GM12874 (cell line): ENCODE data around the gene PCP2.

Experiments
- TF ChIP-seq, protein P1 (sequence below): IDR thresholded peaks from 2 replicates; pipeline ENCODE4 v1.5.1; 2011; ENCODE audit warnings: low read depth, mild to moderate bottlenecking, control low read depth, low read length, moderate library complexity; ENCODE audit not compliant: insufficient read depth

The PCP2 gene

DNA sequence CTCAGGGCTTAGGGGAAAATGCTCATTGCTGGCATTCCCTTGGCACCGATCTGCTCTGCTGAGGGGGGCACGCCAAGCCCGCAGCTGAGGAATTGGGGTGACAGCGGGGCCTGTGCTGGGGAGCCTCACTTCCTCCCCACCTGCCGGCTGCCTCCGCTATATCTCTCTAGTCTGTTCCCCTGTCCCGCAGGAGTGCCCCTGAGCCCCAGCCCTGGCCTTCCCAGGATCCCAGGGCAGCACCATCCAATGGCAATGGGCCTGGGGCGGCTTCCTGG lies 12.8 kb upstream of the PCP2 start:
- TF ChIP-seq, protein P1, sequence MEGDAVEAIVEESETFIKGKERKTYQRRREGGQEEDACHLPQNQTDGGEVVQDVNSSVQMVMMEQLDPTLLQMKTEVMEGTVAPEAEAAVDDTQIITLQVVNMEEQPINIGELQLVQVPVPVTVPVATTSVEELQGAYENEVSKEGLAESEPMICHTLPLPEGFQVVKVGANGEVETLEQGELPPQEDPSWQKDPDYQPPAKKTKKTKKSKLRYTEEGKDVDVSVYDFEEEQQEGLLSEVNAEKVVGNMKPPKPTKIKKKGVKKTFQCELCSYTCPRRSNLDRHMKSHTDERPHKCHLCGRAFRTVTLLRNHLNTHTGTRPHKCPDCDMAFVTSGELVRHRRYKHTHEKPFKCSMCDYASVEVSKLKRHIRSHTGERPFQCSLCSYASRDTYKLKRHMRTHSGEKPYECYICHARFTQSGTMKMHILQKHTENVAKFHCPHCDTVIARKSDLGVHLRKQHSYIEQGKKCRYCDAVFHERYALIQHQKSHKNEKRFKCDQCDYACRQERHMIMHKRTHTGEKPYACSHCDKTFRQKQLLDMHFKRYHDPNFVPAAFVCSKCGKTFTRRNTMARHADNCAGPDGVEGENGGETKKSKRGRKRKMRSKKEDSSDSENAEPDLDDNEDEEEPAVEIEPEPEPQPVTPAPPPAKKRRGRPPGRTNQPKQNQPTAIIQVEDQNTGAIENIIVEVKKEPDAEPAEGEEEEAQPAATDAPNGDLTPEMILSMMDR = no peak

DNA sequence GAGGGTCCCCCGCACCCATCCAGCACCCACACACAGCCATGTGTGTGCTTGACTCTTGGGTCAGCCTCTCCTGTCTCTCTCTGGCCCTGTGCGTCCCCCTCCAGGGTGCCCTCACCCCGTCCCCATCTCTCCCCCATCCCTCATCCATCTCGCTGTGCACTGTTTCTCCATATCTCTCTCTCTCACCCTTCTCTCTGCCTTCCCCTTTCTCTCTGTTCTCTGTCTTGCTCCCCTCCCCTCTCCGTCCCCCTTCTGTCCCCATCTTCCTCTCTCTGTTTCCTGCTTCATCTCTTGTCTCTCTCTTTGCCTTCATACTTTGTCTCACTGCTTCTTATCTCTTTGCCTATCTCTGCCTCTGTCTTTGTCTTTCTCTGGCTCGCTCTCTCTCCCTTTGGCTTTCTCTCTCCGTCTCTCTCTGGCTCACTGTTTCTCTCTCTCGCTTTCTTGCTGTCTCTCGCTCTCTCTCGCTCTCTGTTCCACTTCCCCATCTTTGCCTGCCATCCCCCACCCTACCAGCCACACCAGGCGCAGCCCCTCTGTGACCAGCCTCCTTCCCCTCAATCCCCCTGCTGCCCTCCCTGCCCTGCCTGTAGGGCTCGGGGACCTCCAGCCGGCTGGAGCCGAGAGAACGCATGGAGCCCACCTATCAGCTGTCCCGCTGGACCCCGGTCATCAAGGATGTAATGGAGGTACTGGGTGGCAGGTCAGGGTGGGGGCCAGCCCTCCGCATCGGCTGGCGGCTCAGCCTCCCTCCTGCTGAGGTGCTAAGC lies 12.3 kb upstream of the PCP2 start:
- TF ChIP-seq, protein P1 = no peak

DNA sequence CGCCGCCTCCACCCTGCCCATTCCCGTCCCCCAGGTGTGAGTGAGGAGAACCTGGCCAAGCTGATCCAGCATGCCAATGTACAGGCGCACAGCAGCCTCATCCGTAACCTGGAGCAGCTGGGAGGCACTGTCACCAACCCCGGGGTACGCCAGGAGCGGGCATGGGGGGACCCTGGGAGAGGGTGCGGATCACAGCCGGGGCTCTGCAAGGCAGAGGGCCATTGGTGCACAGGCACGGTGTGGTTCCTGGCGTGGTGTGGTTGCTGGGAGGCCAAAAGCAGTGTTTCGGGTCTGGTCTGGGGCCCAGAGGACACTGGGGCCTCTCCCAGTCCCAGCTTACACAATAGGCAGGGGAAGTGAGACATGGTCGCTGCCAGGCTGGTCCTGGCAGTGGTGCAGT lies 11.6 kb upstream of the PCP2 start:
- TF ChIP-seq, protein P1 = no peak

DNA sequence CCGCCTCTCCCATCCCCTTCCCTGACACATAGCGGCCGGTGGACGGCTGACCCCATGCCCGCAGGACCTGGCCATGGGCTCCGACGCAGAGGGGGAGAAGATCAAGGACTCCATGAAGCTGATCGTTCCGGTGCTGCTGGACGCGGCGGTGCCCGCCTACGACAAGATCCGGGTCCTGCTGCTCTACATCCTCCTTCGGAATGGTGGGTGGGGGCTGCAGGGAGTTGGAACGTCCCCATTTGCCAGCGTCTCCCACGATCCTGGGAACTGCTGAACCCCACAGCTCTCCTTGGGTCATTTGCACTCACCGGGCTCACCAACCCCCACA lies 11.0 kb upstream of the PCP2 start:
- TF ChIP-seq, protein P1 = no peak

DNA sequence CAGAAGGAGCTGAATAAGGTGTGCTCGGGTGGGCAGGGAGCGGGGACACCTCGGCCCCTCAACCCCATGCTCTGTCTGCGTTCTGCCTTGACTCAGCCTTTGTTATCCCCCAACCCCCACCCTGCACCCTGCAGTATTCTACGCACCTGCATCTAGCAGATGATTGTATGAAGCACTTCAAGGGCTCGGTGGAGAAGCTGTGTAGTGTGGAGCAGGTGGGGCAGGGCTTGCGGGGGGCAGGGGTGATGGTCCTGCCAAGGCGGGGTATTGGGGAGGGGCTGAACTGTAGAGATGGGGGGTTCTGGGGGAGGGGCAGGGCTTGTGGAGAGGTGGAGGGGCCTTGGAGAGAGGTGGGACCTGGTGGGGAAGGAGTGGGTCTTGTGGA lies 9.5 kb upstream of the PCP2 start:
- TF ChIP-seq, protein P1 = no peak

DNA sequence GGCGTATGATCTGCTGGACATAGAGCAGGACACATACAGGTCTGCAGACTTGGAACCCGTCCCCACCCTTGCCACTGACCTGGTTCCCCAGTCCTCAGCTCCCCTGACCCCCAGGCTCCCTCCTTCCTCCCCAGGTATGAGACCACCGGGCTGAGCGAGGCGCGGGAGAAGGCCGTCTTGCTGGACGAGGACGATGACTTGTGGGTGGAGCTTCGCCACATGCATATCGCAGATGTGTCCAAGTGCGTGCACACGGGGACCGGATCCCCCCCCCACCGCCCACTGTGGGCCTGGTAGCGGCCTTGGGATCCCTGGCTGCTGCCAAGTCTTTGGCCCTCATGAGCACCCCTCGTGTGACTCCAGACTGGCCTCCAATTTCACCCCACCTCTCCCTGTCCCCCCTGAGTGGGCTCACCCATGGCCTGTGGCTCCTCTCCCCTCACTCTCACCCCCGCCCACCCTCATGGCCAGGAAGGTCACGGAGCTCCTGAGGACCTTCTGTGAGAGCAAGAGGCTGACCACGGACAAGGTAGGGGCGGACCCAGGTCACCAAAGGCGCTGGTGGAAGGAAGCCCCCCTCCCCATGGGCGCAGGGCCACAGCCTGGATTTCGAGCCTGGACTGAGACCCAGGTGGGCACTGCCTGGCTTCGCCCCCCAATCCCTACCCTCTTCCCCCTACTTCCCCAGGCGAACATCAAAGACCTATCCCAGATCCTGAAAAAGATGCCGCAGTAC lies 8.9 kb upstream of the PCP2 start:
- TF ChIP-seq, protein P1 = no peak

DNA sequence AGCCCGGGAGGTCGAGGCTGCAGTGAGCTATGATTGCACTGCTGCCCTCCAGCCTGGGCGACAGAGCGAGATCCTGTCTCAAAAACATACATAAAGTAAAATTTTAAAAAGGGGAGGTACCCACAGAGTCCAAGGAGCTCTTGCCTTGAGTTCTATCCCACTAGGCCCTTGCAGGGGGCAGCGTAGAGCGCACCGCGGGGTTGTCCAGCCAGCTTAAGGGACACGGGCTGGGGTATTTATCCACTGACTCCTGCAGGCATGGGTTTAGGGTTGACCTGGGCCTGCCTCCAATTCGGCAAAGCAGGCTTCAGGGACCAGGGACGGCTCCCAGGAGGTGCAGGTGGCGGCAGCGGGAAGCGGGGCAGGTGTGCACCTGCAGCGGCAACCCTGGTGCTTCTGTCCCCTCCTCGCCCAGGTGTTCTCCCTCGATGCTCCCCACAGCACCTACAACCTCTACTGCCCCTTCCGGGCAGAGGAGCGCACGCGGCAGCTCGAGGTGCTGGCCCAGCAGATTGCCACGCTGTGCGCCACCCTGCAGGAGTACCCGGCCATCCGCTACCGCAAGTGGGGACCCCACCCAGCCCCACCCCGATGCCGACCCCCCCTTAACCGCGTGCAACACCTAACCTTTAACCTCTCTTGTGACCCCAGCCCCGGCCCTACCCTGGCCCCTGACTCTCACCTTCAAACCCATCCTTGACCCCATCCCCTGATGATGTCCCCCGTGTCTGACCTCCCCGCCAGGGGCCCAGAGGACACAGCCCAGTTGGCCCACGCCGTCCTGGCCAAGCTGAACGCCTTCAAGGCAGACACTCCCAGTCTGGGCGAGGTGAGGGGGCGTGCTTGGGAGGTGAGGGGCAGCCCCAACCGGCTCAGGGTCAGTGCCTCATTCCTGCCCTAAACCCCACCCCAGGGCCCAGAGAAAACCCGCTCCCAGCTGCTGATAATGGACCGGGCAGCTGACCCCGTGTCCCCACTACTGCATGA lies 8.1 kb upstream of the PCP2 start:
- TF ChIP-seq, protein P1 = peak; percentile 14; the same call in 1 of the 2 replicates
